ENCODE measurements around the gene LPP. TPM values are rescaled to one million over a fixed set of nuclear protein-coding genes. Genes with fewer than 3 reads are reported as not detected.

LPP gene
- total RNA-seq, 1 experiment from 2014 or later: 20.4 TPM

DNA sequence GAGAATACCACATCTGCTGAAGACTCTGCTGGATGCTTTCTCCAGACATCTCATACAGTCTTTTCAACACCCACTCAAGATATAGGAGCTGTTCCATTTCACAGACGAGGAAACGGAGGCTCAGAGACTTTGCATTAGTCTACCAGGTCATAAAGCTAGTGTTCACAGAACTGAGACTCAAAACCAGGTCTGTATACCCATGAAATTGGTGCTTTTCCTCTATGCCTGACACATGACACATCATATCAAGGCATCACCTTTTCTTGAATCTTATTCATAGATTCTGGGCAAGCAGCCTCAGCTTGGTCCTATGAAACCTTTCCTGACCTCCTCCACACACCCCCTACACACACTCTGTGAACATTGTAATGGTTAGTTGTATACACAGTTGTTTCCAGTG, 101.2 kb downstream of the LPP start:
- Histone ChIP-seq H4K20me1 (ENCODE audit: low read length) (no peaks in the 10 kb centered on the region), H3K27ac (ENCODE audit: low read length) (no peak overlapping the region), H3K27me3 (ENCODE audit: low read length) (no peaks in the 10 kb centered on the region), H3K36me3 (ENCODE audit: low read depth, low read length) (no peaks in the 10 kb centered on the region), H2AFZ (ENCODE audit: low read length) (no peak overlapping the region), H3K9me3 (ENCODE audit: low read length) (no peaks in the 10 kb centered on the region), H3K79me2 (ENCODE audit: low read length) (0 out of 2 replicates have a peak, but pooled peaks cover 5% of the 10 kb centered on the region), H3K9ac (ENCODE audit: low read length) (no peak overlapping the region), H3K9me2 (replicated peaks; ENCODE audit: low read length) (no peaks in the 10 kb centered on the region), H3K4me3 (ENCODE audit: low read length) (no peak overlapping the region), H3K4me2 (ENCODE audit: low read length) (no peak overlapping the region), H3F3A (ENCODE audit: low read length, unreplicated experiment) (no peaks in the 10 kb centered on the region), H3K4me1 (ENCODE audit: insufficient read depth, low read length) (peaks cover 15% of the 10 kb centered on the region)
- TF ChIP-seq, protein P1, sequence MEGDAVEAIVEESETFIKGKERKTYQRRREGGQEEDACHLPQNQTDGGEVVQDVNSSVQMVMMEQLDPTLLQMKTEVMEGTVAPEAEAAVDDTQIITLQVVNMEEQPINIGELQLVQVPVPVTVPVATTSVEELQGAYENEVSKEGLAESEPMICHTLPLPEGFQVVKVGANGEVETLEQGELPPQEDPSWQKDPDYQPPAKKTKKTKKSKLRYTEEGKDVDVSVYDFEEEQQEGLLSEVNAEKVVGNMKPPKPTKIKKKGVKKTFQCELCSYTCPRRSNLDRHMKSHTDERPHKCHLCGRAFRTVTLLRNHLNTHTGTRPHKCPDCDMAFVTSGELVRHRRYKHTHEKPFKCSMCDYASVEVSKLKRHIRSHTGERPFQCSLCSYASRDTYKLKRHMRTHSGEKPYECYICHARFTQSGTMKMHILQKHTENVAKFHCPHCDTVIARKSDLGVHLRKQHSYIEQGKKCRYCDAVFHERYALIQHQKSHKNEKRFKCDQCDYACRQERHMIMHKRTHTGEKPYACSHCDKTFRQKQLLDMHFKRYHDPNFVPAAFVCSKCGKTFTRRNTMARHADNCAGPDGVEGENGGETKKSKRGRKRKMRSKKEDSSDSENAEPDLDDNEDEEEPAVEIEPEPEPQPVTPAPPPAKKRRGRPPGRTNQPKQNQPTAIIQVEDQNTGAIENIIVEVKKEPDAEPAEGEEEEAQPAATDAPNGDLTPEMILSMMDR (conservative IDR thresholded peaks at IDR 0.05; ENCODE audit: low read depth, low read length): no peak
- TF ChIP-seq EZH2phosphoT487 (IDR thresholded peaks at IDR 0.05; ENCODE audit: borderline replicate concordance, low read length): no peak
- no peak for TF ChIP-seq EZH2 (IDR thresholded peaks at IDR 0.05; ENCODE audit: low read length, unreplicated experiment)
- no peak for ATAC-seq
- ChIA-PET CTCF (no interaction called here), POLR2A (ENCODE audit: unreplicated experiment) (no interaction called here)
- intact Hi-C loops (cut with micrococcal nuclease): no loop called here
- no peak for DNase-seq
- no TSS peak for BruUV-seq (replicated peaks)

DNA sequence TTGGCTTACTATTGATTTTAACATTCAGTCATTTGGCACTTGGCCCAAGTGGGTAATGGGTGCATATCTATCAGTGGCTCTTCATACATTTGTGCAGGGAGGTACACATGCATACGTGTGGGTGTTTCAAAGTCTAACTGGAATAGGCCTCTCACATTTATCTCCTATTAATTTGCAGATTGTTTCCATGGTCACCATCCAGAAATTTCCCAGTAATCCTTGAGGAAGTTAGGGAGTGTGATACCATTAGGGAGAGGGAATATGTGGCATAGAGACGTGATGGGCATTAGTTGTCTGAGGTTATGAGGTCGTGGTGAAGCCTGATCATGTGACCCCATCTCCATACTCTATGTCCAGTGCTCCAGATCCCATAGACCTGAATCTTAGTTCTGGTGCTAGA, 102.8 kb downstream of the LPP start:
- Histone ChIP-seq H3F3A (ENCODE audit: low read length, unreplicated experiment) (no peaks in the 10 kb centered on the region), H3K27me3 (ENCODE audit: low read length) (no peaks in the 10 kb centered on the region), H3K9ac (ENCODE audit: low read length) (no peak overlapping the region), H3K27ac (ENCODE audit: low read length) (no peak overlapping the region), H3K36me3 (ENCODE audit: low read depth, low read length) (no peaks in the 10 kb centered on the region), H3K79me2 (ENCODE audit: low read length) (peaks cover 13% of the 10 kb centered on the region), H2AFZ (ENCODE audit: low read length) (no peak overlapping the region), H3K4me1 (ENCODE audit: insufficient read depth, low read length) (peaks cover 31% of the 10 kb centered on the region), H3K4me3 (ENCODE audit: low read length) (no peak overlapping the region), H4K20me1 (ENCODE audit: low read length) (no peaks in the 10 kb centered on the region), H3K4me2 (ENCODE audit: low read length) (peak overlapping the region; percentile 10; the same call in 1 of the 2 replicates), H3K9me2 (replicated peaks; ENCODE audit: low read length) (no peaks in the 10 kb centered on the region), H3K9me3 (ENCODE audit: low read length) (no peaks in the 10 kb centered on the region)
- ATAC-seq: no peak
- TF ChIP-seq EZH2 (IDR thresholded peaks at IDR 0.05; ENCODE audit: low read length, unreplicated experiment) (no peak), EZH2phosphoT487 (IDR thresholded peaks at IDR 0.05; ENCODE audit: borderline replicate concordance, low read length) (no peak)
- TF ChIP-seq, protein P1 (conservative IDR thresholded peaks at IDR 0.05; ENCODE audit: low read depth, low read length): no peak
- no TSS peak for BruUV-seq (replicated peaks)
- POLR2A ChIA-PET (ENCODE audit: unreplicated experiment): interaction anchor here (0.6 kb wide), 2 partner anchors 25 to 338 kb away, joined by 3 to 6 read pairs; no protein-coding TSS in a partner anchor
- intact Hi-C loops (cut with micrococcal nuclease): loop anchor here (2.0 kb wide), 1 partner anchor 14 kb away; no protein-coding TSS in a partner anchor
- no peak for DNase-seq
- CTCF ChIA-PET: no interaction called here

DNA sequence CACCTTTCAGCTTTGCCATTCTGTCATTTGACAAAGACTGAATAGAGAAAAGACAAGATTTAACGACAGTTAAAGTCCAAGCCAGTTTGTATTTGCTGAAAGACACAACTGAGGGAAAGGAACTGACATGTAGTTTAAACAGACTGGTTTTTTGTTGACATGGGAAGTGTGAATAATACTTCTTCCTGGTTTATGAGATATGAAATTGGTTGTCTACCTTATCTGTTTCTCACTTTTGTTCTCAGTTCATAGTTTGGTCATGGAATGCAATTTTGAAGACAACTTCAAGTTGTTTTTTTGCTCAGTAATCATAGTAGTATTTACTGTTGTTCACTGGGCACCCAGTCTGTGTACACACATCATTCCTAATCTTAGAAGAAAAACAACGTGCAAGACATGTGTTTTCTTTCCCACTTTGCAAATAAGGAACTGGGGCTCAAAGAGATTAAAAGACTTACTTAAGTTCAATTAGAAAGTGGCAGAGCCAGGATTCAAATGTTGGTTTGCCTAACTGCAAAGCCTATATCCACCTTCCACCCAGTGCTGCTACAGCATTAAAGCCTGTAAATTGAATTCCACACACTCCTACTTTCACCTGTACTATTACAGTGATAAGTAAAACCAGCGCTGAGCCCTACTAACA, 103.5 kb downstream of the LPP start:
- Histone ChIP-seq H4K20me1 (ENCODE audit: low read length) (no peaks in the 10 kb centered on the region), H3K4me1 (ENCODE audit: insufficient read depth, low read length) (peaks cover 38% of the 10 kb centered on the region), H3K79me2 (ENCODE audit: low read length) (peaks cover 18% of the 10 kb centered on the region), H3F3A (ENCODE audit: low read length, unreplicated experiment) (peaks cover 3% of the 10 kb centered on the region), H3K27ac (ENCODE audit: low read length) (no peak overlapping the region; the same call in 1 of the 2 replicates), H3K9ac (ENCODE audit: low read length) (no peak overlapping the region), H3K9me3 (ENCODE audit: low read length) (no peaks in the 10 kb centered on the region), H3K27me3 (ENCODE audit: low read length) (no peaks in the 10 kb centered on the region), H3K4me3 (ENCODE audit: low read length) (no peak overlapping the region), H3K36me3 (ENCODE audit: low read depth, low read length) (no peaks in the 10 kb centered on the region), H3K9me2 (replicated peaks; ENCODE audit: low read length) (no peaks in the 10 kb centered on the region), H2AFZ (ENCODE audit: low read length) (no peak overlapping the region), H3K4me2 (ENCODE audit: low read length) (peak overlapping the region; percentile 10; the same call in 1 of the 2 replicates)
- TF ChIP-seq EZH2phosphoT487 (IDR thresholded peaks at IDR 0.05; ENCODE audit: borderline replicate concordance, low read length): no peak
- TF ChIP-seq, protein P1 (conservative IDR thresholded peaks at IDR 0.05; ENCODE audit: low read depth, low read length): no peak
- no peak for TF ChIP-seq EZH2 (IDR thresholded peaks at IDR 0.05; ENCODE audit: low read length, unreplicated experiment)
- ChIA-PET POLR2A (ENCODE audit: unreplicated experiment) (interaction anchor here (0.5 kb wide), 1 partner anchor 9 kb away, joined by 3 read pairs; no protein-coding TSS in a partner anchor), CTCF (no interaction called here)
- no TSS peak for BruUV-seq (replicated peaks)
- peak; percentile 39 for ATAC-seq
- DNase-seq: peak; percentile 36
- intact Hi-C loops (cut with micrococcal nuclease): loop anchor here (2.0 kb wide), 1 partner anchor 15 kb away; no protein-coding TSS in a partner anchor

Measured in PC-3 (cell line).